ENCODE results near the gene KLF11.

DNA sequence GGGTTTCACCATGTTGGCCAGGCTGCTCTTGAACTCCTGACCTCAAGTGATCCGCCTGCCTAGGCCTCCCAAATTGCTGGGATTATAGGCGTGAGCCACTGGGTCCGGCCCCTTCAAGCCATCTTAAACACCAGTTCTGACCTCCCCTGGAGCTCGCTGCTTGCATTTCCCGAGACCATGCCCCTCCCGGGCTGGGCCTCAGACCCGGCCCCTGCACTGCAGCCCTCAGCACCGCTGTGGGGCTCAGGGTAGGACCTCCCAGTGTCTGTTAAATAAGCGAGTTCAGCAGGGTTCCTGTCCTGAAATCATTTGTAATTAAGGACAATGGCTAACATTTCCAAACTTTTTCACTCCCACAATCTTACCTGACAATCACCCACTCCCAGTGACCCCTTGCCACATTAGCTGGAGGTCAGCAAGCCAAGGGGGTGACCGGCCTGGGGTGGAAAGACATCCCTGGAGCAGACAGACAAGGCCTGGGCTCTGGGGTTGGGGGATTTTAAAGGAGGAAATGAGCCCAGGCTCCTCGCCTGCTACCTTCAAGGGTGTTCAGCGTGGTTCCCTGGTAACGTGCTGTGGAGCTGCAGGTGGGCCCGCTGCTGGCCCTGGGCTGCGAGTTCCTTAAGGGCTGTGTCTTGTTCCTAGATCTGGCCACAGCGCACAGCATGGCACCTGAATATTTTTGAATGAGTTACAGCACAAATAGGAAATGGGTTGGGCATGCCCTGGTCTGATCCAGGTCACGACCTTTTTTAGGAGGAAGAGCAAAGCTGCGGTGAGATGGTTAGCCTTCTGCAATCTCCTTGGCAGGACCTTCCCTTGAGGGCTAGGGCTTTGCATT is 21.8 kb downstream of the KLF11 start:
- TF ChIP-seq POLR2AphosphoS5 (IDR thresholded peaks at IDR 0.05) (no peak), EP300 (IDR thresholded peaks at IDR 0.05) (no peak)
- TF ChIP-seq, protein P1, sequence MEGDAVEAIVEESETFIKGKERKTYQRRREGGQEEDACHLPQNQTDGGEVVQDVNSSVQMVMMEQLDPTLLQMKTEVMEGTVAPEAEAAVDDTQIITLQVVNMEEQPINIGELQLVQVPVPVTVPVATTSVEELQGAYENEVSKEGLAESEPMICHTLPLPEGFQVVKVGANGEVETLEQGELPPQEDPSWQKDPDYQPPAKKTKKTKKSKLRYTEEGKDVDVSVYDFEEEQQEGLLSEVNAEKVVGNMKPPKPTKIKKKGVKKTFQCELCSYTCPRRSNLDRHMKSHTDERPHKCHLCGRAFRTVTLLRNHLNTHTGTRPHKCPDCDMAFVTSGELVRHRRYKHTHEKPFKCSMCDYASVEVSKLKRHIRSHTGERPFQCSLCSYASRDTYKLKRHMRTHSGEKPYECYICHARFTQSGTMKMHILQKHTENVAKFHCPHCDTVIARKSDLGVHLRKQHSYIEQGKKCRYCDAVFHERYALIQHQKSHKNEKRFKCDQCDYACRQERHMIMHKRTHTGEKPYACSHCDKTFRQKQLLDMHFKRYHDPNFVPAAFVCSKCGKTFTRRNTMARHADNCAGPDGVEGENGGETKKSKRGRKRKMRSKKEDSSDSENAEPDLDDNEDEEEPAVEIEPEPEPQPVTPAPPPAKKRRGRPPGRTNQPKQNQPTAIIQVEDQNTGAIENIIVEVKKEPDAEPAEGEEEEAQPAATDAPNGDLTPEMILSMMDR (IDR thresholded peaks at IDR 0.05) = no peak

Measured in suprapubic skin (tissue), 4 donors.